ENCODE data around the gene AGXT2. TPM values are rescaled to one million over a fixed set of nuclear protein-coding genes. Genes with fewer than 3 reads are reported as not detected.

AGXT2 gene
- total RNA-seq, 1 experiment from 2014 or later = not detected

DNA sequence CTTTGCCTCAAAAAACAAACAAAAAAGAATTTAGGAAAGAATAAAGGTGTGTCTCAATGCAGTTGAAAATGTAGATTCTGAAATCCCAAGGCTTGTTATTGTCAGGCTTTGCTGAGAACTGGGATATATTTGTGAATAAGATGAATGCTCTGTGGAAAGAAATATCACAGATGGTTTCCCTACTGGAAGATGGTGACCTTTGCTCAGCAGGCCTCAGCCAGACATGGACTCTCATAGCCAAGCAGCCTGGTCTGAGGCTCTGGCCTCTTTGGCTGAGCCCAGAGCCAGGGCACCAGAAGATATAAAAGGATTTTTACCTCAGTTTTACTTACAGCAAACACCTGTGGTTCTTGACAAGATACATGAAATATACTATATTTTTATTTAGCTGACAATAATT is 37.1 kb downstream of the AGXT2 start:
- Histone ChIP-seq H4K5ac (ENCODE audit: insufficient read length, low read depth, low read length) (no peak overlapping the region), H2AFZ (ENCODE audit: low read length) (no peak overlapping the region), H3K79me2 (ENCODE audit: insufficient read depth, low read length) (no peaks in the 10 kb centered on the region), H3K79me1 (ENCODE audit: insufficient read depth, low read depth, low read length, poor library complexity, severe bottlenecking) (no peaks in the 10 kb centered on the region), H3K18ac (ENCODE audit: insufficient read length, low read depth, low read length) (no peak overlapping the region), H3K27ac (ENCODE audit: insufficient read length, low read depth, low read length) (no peak overlapping the region), H3K4me2 (ENCODE audit: insufficient read depth, insufficient read length, low read length) (no peak overlapping the region), H2BK12ac (ENCODE audit: insufficient read length, low read depth, low read length) (no peak overlapping the region), H3K14ac (ENCODE audit: insufficient read depth, low read length) (no peak overlapping the region), H2BK20ac (ENCODE audit: low read depth, low read length, poor library complexity, severe bottlenecking) (no peak overlapping the region), H3T11ph (ENCODE audit: low read length) (no peak overlapping the region), H3K9ac (ENCODE audit: extremely low read depth, insufficient read length, low read length) (no peak overlapping the region), H2AK5ac (ENCODE audit: insufficient read length, low read length) (no peak overlapping the region), H2BK120ac (ENCODE audit: low read depth, low read length, poor library complexity, severe bottlenecking) (no peak overlapping the region), H3K23ac (ENCODE audit: insufficient read length, low read depth, low read length) (no peak overlapping the region), H3K4ac (ENCODE audit: low read depth, low read length) (no peak overlapping the region), H4K8ac (replicated peaks; ENCODE audit: insufficient read length, low read depth, low read length) (no peak overlapping the region), H4K91ac (ENCODE audit: insufficient read length, low read depth, low read length) (no peak overlapping the region), H3K27me3 (ENCODE audit: insufficient read depth, low read length) (no peaks in the 10 kb centered on the region), H2BK5ac (ENCODE audit: insufficient read length, low read length) (no peak overlapping the region), H2BK15ac (ENCODE audit: low read depth, low read length) (no peak overlapping the region), H3K56ac (ENCODE audit: insufficient read length, low read depth, low read length) (no peak overlapping the region), H4K20me1 (ENCODE audit: control insufficient read depth, insufficient read depth, insufficient read length) (no peaks in the 10 kb centered on the region), H3K4me1 (ENCODE audit: insufficient read depth, low read length) (no peaks in the 10 kb centered on the region), H3K23me2 (ENCODE audit: insufficient read length, low read depth, low read length, poor library complexity, severe bottlenecking) (no peaks in the 10 kb centered on the region), H3K9me3 (ENCODE audit: control insufficient read depth, low read depth, low read length) (no peaks in the 10 kb centered on the region)
- no peaks in the 10 kb centered on the region; a peak in 1 of 7 replicates for H3K36me3 Mint-ChIP-seq (ENCODE audit: insufficient read depth in 1 of 3, low read depth in 3 of 3)
- H3K27ac Mint-ChIP-seq = no peak overlapping the region
- TF ChIP-seq, protein P1, sequence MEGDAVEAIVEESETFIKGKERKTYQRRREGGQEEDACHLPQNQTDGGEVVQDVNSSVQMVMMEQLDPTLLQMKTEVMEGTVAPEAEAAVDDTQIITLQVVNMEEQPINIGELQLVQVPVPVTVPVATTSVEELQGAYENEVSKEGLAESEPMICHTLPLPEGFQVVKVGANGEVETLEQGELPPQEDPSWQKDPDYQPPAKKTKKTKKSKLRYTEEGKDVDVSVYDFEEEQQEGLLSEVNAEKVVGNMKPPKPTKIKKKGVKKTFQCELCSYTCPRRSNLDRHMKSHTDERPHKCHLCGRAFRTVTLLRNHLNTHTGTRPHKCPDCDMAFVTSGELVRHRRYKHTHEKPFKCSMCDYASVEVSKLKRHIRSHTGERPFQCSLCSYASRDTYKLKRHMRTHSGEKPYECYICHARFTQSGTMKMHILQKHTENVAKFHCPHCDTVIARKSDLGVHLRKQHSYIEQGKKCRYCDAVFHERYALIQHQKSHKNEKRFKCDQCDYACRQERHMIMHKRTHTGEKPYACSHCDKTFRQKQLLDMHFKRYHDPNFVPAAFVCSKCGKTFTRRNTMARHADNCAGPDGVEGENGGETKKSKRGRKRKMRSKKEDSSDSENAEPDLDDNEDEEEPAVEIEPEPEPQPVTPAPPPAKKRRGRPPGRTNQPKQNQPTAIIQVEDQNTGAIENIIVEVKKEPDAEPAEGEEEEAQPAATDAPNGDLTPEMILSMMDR (conservative IDR thresholded peaks at IDR 0.05) = no peak
- H3K4me3 Mint-ChIP-seq = no peak overlapping the region
- H3K9me3 Mint-ChIP-seq = peaks cover 0 to 2% of the 10 kb centered on the region in 2 experiments; a peak in 2 of 5 replicates
- 0 out of 4 replicates have a peak, but pooled peaks cover 0 to 2% of the 10 kb centered on the region in 2 experiments for H3K4me1 Mint-ChIP-seq
- DNase-seq = no peak
- peaks cover 2% of the 10 kb centered on the region for H3K27me3 Mint-ChIP-seq (ENCODE audit: low read depth)

Data from H9 (cell line).